GM18520 (cell line): ENCODE measurements around the gene LSP1.
"Not testable (repeated sequence)": the region's sequence is repeated elsewhere in the genome, so short reads cannot be mapped to it uniquely, and the experiment has no call there.

Source experiments
- ATAC-seq: cut with Tn5 transposase; IDR thresholded peaks from one replicate; pipeline ENCODE4 v1.9.1; 2021; ENCODE audit not compliant: unreplicated experiment

Gene LSP1

GRCh38 chr11:1875093-1875850, 22.4 kb downstream of the LSP1 start:
- ATAC-seq: no peak

GRCh38 chr11:1875851-1876301, 23.0 kb downstream of the LSP1 start:
- not testable (repeated sequence) for ATAC-seq

GRCh38 chr11:1876361-1877063, 23.6 kb downstream of the LSP1 start:
- no peak for ATAC-seq

- no peak for ATAC-seq
Observed at GRCh38 chr11:1877211-1878136, 24.6 kb downstream of the LSP1 start.

GRCh38 chr11:1878137-1879031, 25.5 kb downstream of the LSP1 start:
- no peak for ATAC-seq

- ATAC-seq: no peak
Observed at GRCh38 chr11:1879342-1879940, 26.6 kb downstream of the LSP1 start.

- ATAC-seq: no peak
Observed at GRCh38 chr11:1879941-1880720, 27.2 kb downstream of the LSP1 start.

GRCh38 chr11:1880746-1881441, 28.0 kb downstream of the LSP1 start:
- ATAC-seq: no peak

GRCh38 chr11:1881442-1882264, 28.8 kb downstream of the LSP1 start:
- ATAC-seq: no peak

- ATAC-seq: no peak
Observed at GRCh38 chr11:1882265-1883238, 29.7 kb downstream of the LSP1 start.

- ATAC-seq: no peak
Observed at GRCh38 chr11:1883346-1884302, 30.7 kb downstream of the LSP1 start.

GRCh38 chr11:1884303-1884700, 31.4 kb downstream of the LSP1 start:
- ATAC-seq: no peak

GRCh38 chr11:1886551-1886950, 33.7 kb downstream of the LSP1 start:
- not testable (repeated sequence) for ATAC-seq

- no peak for ATAC-seq
Observed at GRCh38 chr11:1887451-1888346, 34.8 kb downstream of the LSP1 start.
